ENCODE data around the gene GMFB.

The GMFB gene

GRCh38 chr14:54475187-54475899, 13.4 kb downstream of the GMFB start:
- TF ChIP-seq POLR2A (IDR thresholded peaks at IDR 0.05; ENCODE audit: extremely low read depth, insufficient read length): no peak
- no peak for TF ChIP-seq MYC (IDR thresholded peaks at IDR 0.05; ENCODE audit: low read depth, low read length)
- H3K4me3 ChIP-seq (ENCODE audit: low read depth, low read length): no peak overlapping the region
- no peak for DNase-seq (ENCODE audit: low read depth)

GRCh38 chr14:54474232-54474793, 14.5 kb downstream of the GMFB start:
- H3K4me3 ChIP-seq (ENCODE audit: low read depth, low read length): no peak overlapping the region
- TF ChIP-seq MYC (IDR thresholded peaks at IDR 0.05; ENCODE audit: low read depth, low read length): no peak
- no peak for DNase-seq (ENCODE audit: low read depth)

GRCh38 chr14:54472315-54472714, 16.5 kb downstream of the GMFB start:
- TF ChIP-seq, protein P1, sequence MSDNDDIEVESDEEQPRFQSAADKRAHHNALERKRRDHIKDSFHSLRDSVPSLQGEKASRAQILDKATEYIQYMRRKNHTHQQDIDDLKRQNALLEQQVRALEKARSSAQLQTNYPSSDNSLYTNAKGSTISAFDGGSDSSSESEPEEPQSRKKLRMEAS (IDR thresholded peaks at IDR 0.05; ENCODE audit: low read depth, low read length): no peak
- no peak for TF ChIP-seq CTCF (IDR thresholded peaks at IDR 0.05; ENCODE audit: low read depth, low read length)
- no peak for TF ChIP-seq POLR2A (IDR thresholded peaks at IDR 0.05; ENCODE audit: extremely low read depth, insufficient read length)
- TF ChIP-seq MYC (IDR thresholded peaks at IDR 0.05; ENCODE audit: low read depth, low read length): no peak
- no peak overlapping the region for H3K4me3 ChIP-seq (ENCODE audit: low read depth, low read length)
- DNase-seq (ENCODE audit: low read depth): no peak

GRCh38 chr14:54471641-54472040, 17.1 kb downstream of the GMFB start:
- no peak for DNase-seq (ENCODE audit: low read depth)
- TF ChIP-seq MYC (IDR thresholded peaks at IDR 0.05; ENCODE audit: low read depth, low read length) (no peak), POLR2A (IDR thresholded peaks at IDR 0.05; ENCODE audit: extremely low read depth, insufficient read length) (no peak), CTCF (IDR thresholded peaks at IDR 0.05; ENCODE audit: low read depth, low read length) (no peak)
- TF ChIP-seq, protein P1 (IDR thresholded peaks at IDR 0.05; ENCODE audit: low read depth, low read length): no peak

GRCh38 chr14:54470701-54471100, 18.1 kb downstream of the GMFB start:
- H3K4me3 ChIP-seq (ENCODE audit: low read depth, low read length): no peak overlapping the region
- no peak for DNase-seq (ENCODE audit: low read depth)
- no peak for TF ChIP-seq CTCF (IDR thresholded peaks at IDR 0.05; ENCODE audit: low read depth, low read length)
- TF ChIP-seq, protein P1 (IDR thresholded peaks at IDR 0.05; ENCODE audit: low read depth, low read length): no peak

More at GRCh38 chr14:54471641-54472040, 17.1 kb downstream of the GMFB start:
- no peak overlapping the region for H3K4me3 ChIP-seq (ENCODE audit: low read depth, low read length)

GRCh38 chr14:54467280-54467679, 21.5 kb downstream of the GMFB start:
- no peak for DNase-seq (ENCODE audit: low read depth)
- TF ChIP-seq MYC (IDR thresholded peaks at IDR 0.05; ENCODE audit: low read depth, low read length): no peak
- TF ChIP-seq, protein P1 (IDR thresholded peaks at IDR 0.05; ENCODE audit: low read depth, low read length): no peak
- no peak for TF ChIP-seq CTCF (IDR thresholded peaks at IDR 0.05; ENCODE audit: low read depth, low read length)
- no peak for TF ChIP-seq POLR2A (IDR thresholded peaks at IDR 0.05; ENCODE audit: extremely low read depth, insufficient read length)
- no peak overlapping the region for H3K4me3 ChIP-seq (ENCODE audit: low read depth, low read length)

GRCh38 chr14:54465654-54466053, 23.1 kb downstream of the GMFB start:
- no peak for DNase-seq (ENCODE audit: low read depth)
- TF ChIP-seq, protein P1 (IDR thresholded peaks at IDR 0.05; ENCODE audit: low read depth, low read length): no peak
- TF ChIP-seq CTCF (IDR thresholded peaks at IDR 0.05; ENCODE audit: low read depth, low read length): no peak
- no peak for TF ChIP-seq MYC (IDR thresholded peaks at IDR 0.05; ENCODE audit: low read depth, low read length)
- no peak for TF ChIP-seq POLR2A (IDR thresholded peaks at IDR 0.05; ENCODE audit: extremely low read depth, insufficient read length)
- H3K4me3 ChIP-seq (ENCODE audit: low read depth, low read length): no peak overlapping the region

All from NB4 (cell line).